GM21515 (cell line): ENCODE measurements around the gene KCNN3.

ENCODE experiments used
- ATAC-seq: cut with Tn5 transposase; IDR thresholded peaks from one replicate; pipeline ENCODE4 v1.9.1; 2021; ENCODE audit not compliant: unreplicated experiment

KCNN3 gene

GRCh38 chr1:154842635-154843034 is 27.4 kb downstream of the KCNN3 start:
- no peak for ATAC-seq

GRCh38 chr1:154841384-154841783 is 28.7 kb downstream of the KCNN3 start:
- ATAC-seq: no peak

GRCh38 chr1:154840269-154841176 is 29.6 kb downstream of the KCNN3 start:
- ATAC-seq: no peak

- no peak for ATAC-seq
Observed at GRCh38 chr1:154839691-154840090, 30.4 kb downstream of the KCNN3 start.

GRCh38 chr1:154838988-154839387 is 31.1 kb downstream of the KCNN3 start:
- no peak for ATAC-seq

GRCh38 chr1:154838461-154838860 is 31.6 kb downstream of the KCNN3 start:
- ATAC-seq: no peak

GRCh38 chr1:154837672-154838171 is 32.4 kb downstream of the KCNN3 start:
- peak; percentile 46 for ATAC-seq

GRCh38 chr1:154837034-154837671 is 32.9 kb downstream of the KCNN3 start:
- ATAC-seq: no peak

- ATAC-seq: no peak
Observed at GRCh38 chr1:154835531-154836324, 34.4 kb downstream of the KCNN3 start.

- ATAC-seq: no peak
Observed at GRCh38 chr1:154833841-154834240, 36.2 kb downstream of the KCNN3 start.

GRCh38 chr1:154833209-154833608 is 36.9 kb downstream of the KCNN3 start:
- ATAC-seq: no peak

GRCh38 chr1:154832384-154832783 is 37.7 kb downstream of the KCNN3 start:
- ATAC-seq: no peak

GRCh38 chr1:154831462-154831861 is 38.6 kb downstream of the KCNN3 start:
- no peak for ATAC-seq

GRCh38 chr1:154829062-154829461 is 41.0 kb downstream of the KCNN3 start:
- ATAC-seq: no peak

GRCh38 chr1:154824179-154825000 is 45.7 kb downstream of the KCNN3 start:
- ATAC-seq: no peak

- no peak for ATAC-seq
Observed at GRCh38 chr1:154822717-154823116, 47.4 kb downstream of the KCNN3 start.

- ATAC-seq: no peak
Observed at GRCh38 chr1:154822233-154822632, 47.8 kb downstream of the KCNN3 start.

- no peak for ATAC-seq
Observed at GRCh38 chr1:154821083-154821482, 49.0 kb downstream of the KCNN3 start.

GRCh38 chr1:154820646-154821045 is 49.4 kb downstream of the KCNN3 start:
- no peak for ATAC-seq
